ENCODE results near the gene DLGAP1. TPM values are rescaled to one million over a fixed set of nuclear protein-coding genes. Genes with fewer than 3 reads are reported as not detected.

DLGAP1 gene
- total RNA-seq, 6 experiments from 2014 or later = 0.19 to 1.3 (median 0.62) TPM

- no peak for TF ChIP-seq CTCF (IDR thresholded peaks at IDR 0.05)
- Mint-ChIP-seq H3K27me3 (ENCODE audit: insufficient read depth) (peaks cover 2% of the 10 kb centered on the region; the same call in 1 of the 2 replicates), H3K36me3 (ENCODE audit: low read depth) (no peaks in the 10 kb centered on the region), H3K27ac (no peak overlapping the region), H3K4me1 (ENCODE audit: low read depth) (no peaks in the 10 kb centered on the region), H3K4me3 (no peak overlapping the region), H3K9me3 (peaks cover 58% of the 10 kb centered on the region)
- DNase-seq = no peak
These were observed 63.2 kb downstream of the DLGAP1 start for GRCh38 chr18:4391859-4392258.

GRCh38 chr18:4385876-4386275 is 69.2 kb downstream of the DLGAP1 start:
- Mint-ChIP-seq H3K4me1 (ENCODE audit: low read depth) (no peaks in the 10 kb centered on the region), H3K9me3 (peaks cover 40% of the 10 kb centered on the region), H3K27ac (no peak overlapping the region), H3K27me3 (ENCODE audit: insufficient read depth) (peaks cover 2% of the 10 kb centered on the region; the same call in 1 of the 2 replicates), H3K4me3 (no peak overlapping the region), H3K36me3 (ENCODE audit: low read depth) (no peaks in the 10 kb centered on the region)
- no peak for TF ChIP-seq CTCF (IDR thresholded peaks at IDR 0.05)
- DNase-seq = no peak

DNA sequence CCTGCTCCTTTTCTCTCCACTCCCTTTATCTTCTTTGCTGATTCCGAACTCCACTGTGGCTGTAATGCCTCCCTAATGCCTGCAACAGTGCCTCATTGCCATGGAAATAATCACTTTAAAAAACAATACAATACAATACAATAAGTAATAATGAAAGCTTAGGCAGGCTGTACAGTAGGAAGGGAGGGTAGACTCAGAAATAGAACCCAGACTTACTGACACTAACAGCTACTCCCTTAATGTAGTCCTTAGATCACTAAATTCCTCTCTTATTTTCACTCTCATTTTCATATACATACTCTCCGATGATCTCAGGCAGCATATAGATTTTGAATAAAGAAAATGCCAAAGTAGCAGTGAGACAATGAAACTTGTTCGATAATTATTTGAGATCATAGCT is 70.2 kb downstream of the DLGAP1 start:
- no peaks in the 10 kb centered on the region for H3K36me3 Mint-ChIP-seq (ENCODE audit: low read depth)
- no peak for DNase-seq
- H3K27ac Mint-ChIP-seq = no peak overlapping the region
- H3K27me3 Mint-ChIP-seq (ENCODE audit: insufficient read depth) = peaks cover 2% of the 10 kb centered on the region; the same call in 1 of the 2 replicates
- no peak for TF ChIP-seq CTCF (IDR thresholded peaks at IDR 0.05)
- no peak overlapping the region for H3K4me3 Mint-ChIP-seq
- peaks cover 38% of the 10 kb centered on the region for H3K9me3 Mint-ChIP-seq
- no peaks in the 10 kb centered on the region for H3K4me1 Mint-ChIP-seq (ENCODE audit: low read depth)

DNA sequence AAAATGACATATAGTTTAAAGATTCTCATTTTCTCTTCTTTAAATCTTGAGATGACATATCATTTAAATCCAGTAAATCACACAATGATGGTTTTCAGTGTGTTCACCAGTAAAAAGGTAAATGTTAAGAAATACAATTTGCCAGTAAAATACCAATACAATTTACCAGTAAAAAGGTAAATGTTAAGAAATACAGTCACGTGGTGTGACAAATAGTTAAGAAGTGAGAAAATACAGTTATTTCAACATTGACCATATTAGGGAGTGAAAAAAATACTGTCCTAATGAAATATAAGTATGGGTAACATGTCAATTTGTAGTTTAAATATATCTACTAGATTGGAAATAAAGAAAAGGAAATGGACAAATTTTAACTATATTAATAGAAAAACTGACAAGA is 80.5 kb downstream of the DLGAP1 start:
- H3K9me3 Mint-ChIP-seq = peaks cover 20% of the 10 kb centered on the region
- no peak for TF ChIP-seq CTCF (IDR thresholded peaks at IDR 0.05)

GRCh38 chr18:4369705-4370104 is 85.4 kb downstream of the DLGAP1 start:
- no peaks in the 10 kb centered on the region for H3K4me1 Mint-ChIP-seq (ENCODE audit: low read depth)
- H3K27me3 Mint-ChIP-seq (ENCODE audit: insufficient read depth) = no peaks in the 10 kb centered on the region; the same call in 1 of the 2 replicates
- no peak overlapping the region for H3K4me3 Mint-ChIP-seq
- H3K27ac Mint-ChIP-seq = no peak overlapping the region
- H3K36me3 Mint-ChIP-seq (ENCODE audit: low read depth) = 0 out of 2 replicates have a peak, but pooled peaks cover 5% of the 10 kb centered on the region
- no peak for TF ChIP-seq CTCF (IDR thresholded peaks at IDR 0.05)
- peaks cover 36% of the 10 kb centered on the region for H3K9me3 Mint-ChIP-seq
- no peak for DNase-seq

More for the DNA sequence above, 80.5 kb downstream of the DLGAP1 start:
- DNase-seq = no peak
- no peak overlapping the region for H3K27ac Mint-ChIP-seq
- H3K27me3 Mint-ChIP-seq (ENCODE audit: insufficient read depth) = no peaks in the 10 kb centered on the region; the same call in 1 of the 2 replicates
- H3K36me3 Mint-ChIP-seq (ENCODE audit: low read depth) = 0 out of 2 replicates have a peak, but pooled peaks cover 3% of the 10 kb centered on the region
- H3K4me3 Mint-ChIP-seq = no peak overlapping the region
- no peaks in the 10 kb centered on the region for H3K4me1 Mint-ChIP-seq (ENCODE audit: low read depth)

All from HFFc6 (cell line).